D721Med (cell line): Measurements from ENCODE around the gene HNF4A.
"Not testable (repeated sequence)": the region's sequence is repeated elsewhere in the genome, so short reads cannot be mapped to it uniquely, and the experiment has no call there.

Experiments used
- DNase-seq: peaks from one replicate; pipeline ENCODE4 v3.0.0; 2011; ENCODE audit warnings: low spot score; ENCODE audit not compliant: insufficient read length
- FAIRE-seq: peaks from 2 replicates; lab custom pipeline; 2011; peaks lifted over from hg19 to GRCh38; lab: Jason Lieb, UNC
- CTCF ChIP-seq: IDR thresholded peaks from 2 replicates; pipeline ENCODE4 v1.5.1; 2012; ENCODE audit warnings: mild to moderate bottlenecking, control low read depth; ENCODE audit not compliant: insufficient read depth; ENCODE audit errors: missing control alignments

The HNF4A gene

GRCh38 chr20:44335675-44336074 is 19.8 kb upstream of the HNF4A start:
- TF ChIP-seq CTCF: no peak
- no peak for FAIRE-seq
- DNase-seq: no peak

- TF ChIP-seq CTCF: no peak
- DNase-seq: no peak
- FAIRE-seq: no peak
These were observed 19.4 kb upstream of the HNF4A start for GRCh38 chr20:44336086-44336485.

- DNase-seq: no peak
- no peak for FAIRE-seq
- TF ChIP-seq CTCF: no peak
These were observed 18.6 kb upstream of the HNF4A start, which contains the start of gene R3HDML for GRCh38 chr20:44336725-44337380. TSS of gene R3HDML (plus strand) at chr20:44337043. CDS start at chr20:44337158, 115 bp downstream.

- no peak for TF ChIP-seq CTCF
- FAIRE-seq (no peak), DNase-seq (no peak)
These were observed 13.3 kb upstream of the HNF4A start for GRCh38 chr20:44342248-44342647.

GRCh38 chr20:44343162-44343675 is 12.3 kb upstream of the HNF4A start:
- DNase-seq (no peak), FAIRE-seq (no peak)
- TF ChIP-seq CTCF: no peak

- no peak for FAIRE-seq
- no peak for DNase-seq
- no peak for TF ChIP-seq CTCF
These were observed 10.8 kb upstream of the HNF4A start for GRCh38 chr20:44344723-44345122.

- no peak for FAIRE-seq
- no peak for TF ChIP-seq CTCF
These were observed 10.4 kb upstream of the HNF4A start for GRCh38 chr20:44345147-44345546.

GRCh38 chr20:44345941-44346340 is 9.6 kb upstream of the HNF4A start:
- not testable (repeated sequence) for DNase-seq, FAIRE-seq

More at GRCh38 chr20:44345147-44345546, 10.4 kb upstream of the HNF4A start:
- no peak for DNase-seq
